Type B pancreatic cell (in vitro differentiated cells): ENCODE data around the gene MYO18B. TPM values are rescaled to one million over a fixed set of nuclear protein-coding genes. Genes with fewer than 3 reads are reported as not detected.

ENCODE experiments used
- DNase-seq: peaks from one replicate; pipeline ENCODE4 v3.0.0; 2021; ENCODE audit warnings: mixed read lengths; ENCODE audit not compliant: unreplicated experiment; ENCODE audit errors: extremely low spot score
- H3K27ac Mint-ChIP-seq: 2 replicates; pipeline ENCODE4 v1.8.0; 2021; ENCODE audit warnings: mild to moderate bottlenecking, mixed read lengths
- H3K27me3 Mint-ChIP-seq: 2 replicates; pipeline ENCODE4 v1.8.0; 2021; ENCODE audit warnings: mixed read lengths
- H3K36me3 Mint-ChIP-seq: 2 replicates; pipeline ENCODE4 v1.8.0; 2021; ENCODE audit warnings: mixed read lengths
- H3K4me1 Mint-ChIP-seq: one replicate; pipeline ENCODE4 v1.8.0; 2021; ENCODE audit warnings: mixed read lengths; ENCODE audit not compliant: unreplicated experiment
- H3K4me3 Mint-ChIP-seq: 2 replicates; pipeline ENCODE4 v1.8.0; 2021; ENCODE audit warnings: mild to moderate bottlenecking, mixed read lengths
- H3K9me3 Mint-ChIP-seq: 2 replicates; pipeline ENCODE4 v1.8.0; 2021; ENCODE audit warnings: mixed read lengths
- CTCF ChIP-seq: fragments of 200-600 bp; sonication (generic); conservative IDR thresholded peaks from 2 replicates; pipeline ENCODE4 v1.5.0; 2021; ENCODE audit warnings: antibody characterized with exemption, mild to moderate bottlenecking
- total RNA-seq: library from RNA; stranded (reverse); gene quantifications from 2 replicates; pipeline ENCODE4 v1.2.1, GENCODE V29; 2021; ENCODE audit warnings: low replicate concordance

The MYO18B gene
- total RNA-seq, 1 donor from 2014 or later: 0.10 TPM

- DNase-seq: no peak
- peaks cover 10% of the 10 kb centered on the region for H3K4me1 Mint-ChIP-seq
- no peaks in the 10 kb centered on the region for H3K9me3 Mint-ChIP-seq
- H3K36me3 Mint-ChIP-seq: no peaks in the 10 kb centered on the region
- no peak overlapping the region for H3K4me3 Mint-ChIP-seq
- H3K27ac Mint-ChIP-seq: no peak overlapping the region
- peaks cover 32% of the 10 kb centered on the region for H3K27me3 Mint-ChIP-seq
- TF ChIP-seq CTCF: no peak
Observed at GRCh38 chr22:25772288-25772687, 30.3 kb downstream of the MYO18B start.

- Mint-ChIP-seq H3K27me3 (peaks cover 19% of the 10 kb centered on the region), H3K4me3 (no peak overlapping the region), H3K9me3 (no peaks in the 10 kb centered on the region), H3K27ac (no peak overlapping the region), H3K36me3 (no peaks in the 10 kb centered on the region), H3K4me1 (peaks cover 10% of the 10 kb centered on the region)
- no peak for DNase-seq
- TF ChIP-seq CTCF: peak; percentile 81
Observed at GRCh38 chr22:25774575-25775026, 32.6 kb downstream of the MYO18B start.

- H3K9me3 Mint-ChIP-seq: no peaks in the 10 kb centered on the region
- no peak for DNase-seq
Observed at GRCh38 chr22:25775531-25775930, 33.5 kb downstream of the MYO18B start.

DNA sequence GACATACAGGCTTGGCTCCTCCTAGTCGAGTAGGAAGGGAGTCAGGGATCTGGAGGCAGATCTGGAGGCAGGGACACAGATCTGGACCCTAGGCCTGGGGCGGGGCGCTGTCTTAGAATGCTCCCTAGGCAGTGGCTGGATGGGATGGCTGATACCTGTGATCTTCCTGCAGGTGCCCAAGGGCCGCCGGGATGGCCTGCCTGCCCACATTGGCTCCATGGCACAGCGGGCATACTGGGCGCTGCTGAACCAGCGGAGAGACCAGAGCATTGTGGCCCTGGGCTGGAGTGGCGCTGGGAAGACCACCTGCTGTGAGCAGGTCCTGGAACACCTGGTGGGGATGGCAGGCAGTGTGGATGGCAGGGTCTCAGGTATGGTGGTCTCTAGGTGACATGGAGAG is 35.4 kb downstream of the MYO18B start:
- H3K27ac Mint-ChIP-seq: no peak overlapping the region
- no peak for DNase-seq
- no peak for TF ChIP-seq CTCF
- peaks cover 10% of the 10 kb centered on the region for H3K4me1 Mint-ChIP-seq
- peaks cover 7% of the 10 kb centered on the region for H3K27me3 Mint-ChIP-seq
- H3K36me3 Mint-ChIP-seq: no peaks in the 10 kb centered on the region
- H3K9me3 Mint-ChIP-seq: no peaks in the 10 kb centered on the region
- no peak overlapping the region for H3K4me3 Mint-ChIP-seq

More at GRCh38 chr22:25775531-25775930, 33.5 kb downstream of the MYO18B start:
- H3K27ac Mint-ChIP-seq: no peak overlapping the region
- H3K27me3 Mint-ChIP-seq: peaks cover 12% of the 10 kb centered on the region
- no peaks in the 10 kb centered on the region for H3K36me3 Mint-ChIP-seq
- no peak overlapping the region for H3K4me3 Mint-ChIP-seq
- TF ChIP-seq CTCF: no peak
- H3K4me1 Mint-ChIP-seq: peaks cover 10% of the 10 kb centered on the region

GRCh38 chr22:25777870-25778269 is 35.9 kb downstream of the MYO18B start:
- Mint-ChIP-seq H3K27ac (no peak overlapping the region), H3K9me3 (no peaks in the 10 kb centered on the region), H3K27me3 (peaks cover 5% of the 10 kb centered on the region), H3K4me1 (peaks cover 8% of the 10 kb centered on the region), H3K36me3 (no peaks in the 10 kb centered on the region), H3K4me3 (no peak overlapping the region)
- no peak for DNase-seq
- TF ChIP-seq CTCF: peak; percentile 62

DNA sequence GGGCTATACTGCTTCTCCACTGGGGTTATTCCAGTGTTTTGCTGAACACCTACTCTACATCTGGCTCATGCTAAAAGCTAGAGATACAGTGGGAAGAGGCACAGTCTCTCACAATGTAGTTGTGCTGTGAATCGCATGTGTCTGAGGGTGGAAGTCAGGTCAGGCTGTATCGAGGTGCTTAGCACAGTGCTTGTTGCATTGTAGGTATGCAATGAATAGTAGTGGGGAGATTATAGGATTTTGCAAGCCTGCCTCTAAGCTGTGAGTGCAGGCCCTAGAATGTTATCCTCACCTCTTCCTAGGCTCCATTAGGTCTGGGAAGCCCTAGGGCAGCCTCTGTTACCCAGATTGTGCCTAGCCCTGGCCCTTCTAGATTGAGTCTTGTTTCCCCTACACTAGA is 37.4 kb downstream of the MYO18B start:
- H3K36me3 Mint-ChIP-seq: no peaks in the 10 kb centered on the region
- DNase-seq: no peak
- H3K4me3 Mint-ChIP-seq: no peak overlapping the region
- H3K27ac Mint-ChIP-seq: no peak overlapping the region
- peaks cover 5% of the 10 kb centered on the region for H3K4me1 Mint-ChIP-seq
- peaks cover 2% of the 10 kb centered on the region for H3K27me3 Mint-ChIP-seq
- no peaks in the 10 kb centered on the region for H3K9me3 Mint-ChIP-seq
- no peak for TF ChIP-seq CTCF
